ENCODE measurements around the gene ZNF485. TPM values are rescaled to one million over a fixed set of nuclear protein-coding genes. Genes with fewer than 3 reads are reported as not detected.
"Not testable (repeated sequence)": the region's sequence is repeated elsewhere in the genome, so short reads cannot be mapped to it uniquely, and the experiment has no call there.

The ZNF485 gene
- total RNA-seq, 1 experiment from 2014 or later, result 7.3 TPM

DNA sequence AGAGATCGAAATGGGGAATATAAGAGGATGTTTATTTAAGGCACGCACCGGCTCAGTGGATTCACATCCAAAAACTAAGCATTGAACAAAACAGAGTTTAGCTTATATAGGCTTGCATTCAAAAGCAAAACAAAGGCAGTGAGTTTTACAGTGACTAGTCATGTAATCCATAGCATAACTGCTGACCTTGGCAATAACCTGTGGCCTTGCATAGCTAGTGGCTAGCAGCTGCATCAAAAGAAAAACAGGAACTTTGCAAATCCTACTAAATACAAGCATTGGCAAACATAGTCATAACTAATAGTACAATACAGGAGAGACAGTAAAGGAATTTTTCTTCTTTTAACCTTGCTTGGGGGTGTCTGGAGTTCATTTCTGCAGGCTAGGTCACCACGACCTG lies 9.7 kb upstream of the ZNF485 start:
- POLR2A ChIA-PET, result no interaction called here
- no peaks in the 10 kb centered on the region for H3K36me3 Mint-ChIP-seq (ENCODE audit: insufficient read depth, unreplicated experiment)
- no peaks in the 10 kb centered on the region for H3K4me1 Mint-ChIP-seq (ENCODE audit: low read depth, unreplicated experiment)
- Histone ChIP-seq H3K36me3 (ENCODE audit: control insufficient read depth, insufficient read depth, low read length) (no peaks in the 10 kb centered on the region), H3K27me3 (replicated peaks; ENCODE audit: control insufficient read depth, insufficient read depth, low read length) (no peaks in the 10 kb centered on the region), H3K9me3 (peaks cover 19% of the 10 kb centered on the region), H3K4me1 (no peaks in the 10 kb centered on the region), H3K4me3 (ENCODE audit: low read depth, low read length) (no peak overlapping the region)
- H3K4me3 Mint-ChIP-seq (ENCODE audit: unreplicated experiment), result no peak overlapping the region
- H3K27ac Mint-ChIP-seq (ENCODE audit: unreplicated experiment), result no peak overlapping the region
- CTCF ChIA-PET, result no interaction called here
- TF ChIP-seq, protein P1, sequence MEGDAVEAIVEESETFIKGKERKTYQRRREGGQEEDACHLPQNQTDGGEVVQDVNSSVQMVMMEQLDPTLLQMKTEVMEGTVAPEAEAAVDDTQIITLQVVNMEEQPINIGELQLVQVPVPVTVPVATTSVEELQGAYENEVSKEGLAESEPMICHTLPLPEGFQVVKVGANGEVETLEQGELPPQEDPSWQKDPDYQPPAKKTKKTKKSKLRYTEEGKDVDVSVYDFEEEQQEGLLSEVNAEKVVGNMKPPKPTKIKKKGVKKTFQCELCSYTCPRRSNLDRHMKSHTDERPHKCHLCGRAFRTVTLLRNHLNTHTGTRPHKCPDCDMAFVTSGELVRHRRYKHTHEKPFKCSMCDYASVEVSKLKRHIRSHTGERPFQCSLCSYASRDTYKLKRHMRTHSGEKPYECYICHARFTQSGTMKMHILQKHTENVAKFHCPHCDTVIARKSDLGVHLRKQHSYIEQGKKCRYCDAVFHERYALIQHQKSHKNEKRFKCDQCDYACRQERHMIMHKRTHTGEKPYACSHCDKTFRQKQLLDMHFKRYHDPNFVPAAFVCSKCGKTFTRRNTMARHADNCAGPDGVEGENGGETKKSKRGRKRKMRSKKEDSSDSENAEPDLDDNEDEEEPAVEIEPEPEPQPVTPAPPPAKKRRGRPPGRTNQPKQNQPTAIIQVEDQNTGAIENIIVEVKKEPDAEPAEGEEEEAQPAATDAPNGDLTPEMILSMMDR (IDR thresholded peaks at IDR 0.05; ENCODE audit: insufficient read depth in 1 of 2, low read depth in 1 of 2, low read length in 1 of 2, severe bottlenecking in 1 of 2, unreplicated experiment in 1 of 2), result no peak
- no TSS peak for BruUV-seq (replicated peaks)
- intact Hi-C loops (cut with micrococcal nuclease; ENCODE audit: unreplicated experiment), result no loop called here
- DNase-seq, result no peak
- no peaks in the 10 kb centered on the region for H3K27me3 Mint-ChIP-seq (ENCODE audit: insufficient read depth, unreplicated experiment)
- peaks cover 16% of the 10 kb centered on the region for H3K9me3 Mint-ChIP-seq (ENCODE audit: unreplicated experiment)

DNA sequence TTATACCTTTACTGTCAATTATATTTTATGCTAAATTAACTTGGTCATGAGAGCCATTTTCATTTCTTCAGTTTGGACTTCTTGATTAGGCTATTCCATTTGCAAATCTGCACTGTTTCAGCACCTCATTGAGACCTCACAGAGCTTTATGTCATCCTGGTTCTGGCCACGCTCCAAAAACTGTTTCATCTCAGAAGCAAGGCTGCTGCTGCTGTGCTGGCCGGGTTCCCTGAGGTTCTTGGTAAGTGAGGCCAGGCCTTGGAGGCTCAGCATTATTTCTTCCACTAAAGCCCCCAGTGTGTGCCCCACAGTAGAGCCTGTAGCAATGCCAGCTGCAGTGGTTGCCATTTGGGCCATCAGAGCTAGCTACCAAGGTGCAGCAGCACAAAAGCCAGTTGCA lies 7.8 kb upstream of the ZNF485 start:
- ChIA-PET CTCF (no interaction called here), POLR2A (no interaction called here)
- TF ChIP-seq, protein P1 (IDR thresholded peaks at IDR 0.05; ENCODE audit: insufficient read depth in 1 of 2, low read depth in 1 of 2, low read length in 1 of 2, severe bottlenecking in 1 of 2, unreplicated experiment in 1 of 2), result no peak
- intact Hi-C loops (cut with micrococcal nuclease; ENCODE audit: unreplicated experiment), result no loop called here
- peaks cover 22% of the 10 kb centered on the region for H3K9me3 Mint-ChIP-seq (ENCODE audit: unreplicated experiment)
- Histone ChIP-seq H3K27me3 (replicated peaks; ENCODE audit: control insufficient read depth, insufficient read depth, low read length) (no peaks in the 10 kb centered on the region), H3K9me3 (peaks cover 11% of the 10 kb centered on the region; the same call in 1 of the 2 replicates), H3K4me3 (ENCODE audit: low read depth, low read length) (no peak overlapping the region), H3K36me3 (ENCODE audit: control insufficient read depth, insufficient read depth, low read length) (no peaks in the 10 kb centered on the region), H3K4me1 (no peaks in the 10 kb centered on the region)
- no peak overlapping the region for H3K4me3 Mint-ChIP-seq (ENCODE audit: unreplicated experiment)
- no TSS peak for BruUV-seq (replicated peaks)
- H3K27me3 Mint-ChIP-seq (ENCODE audit: insufficient read depth, unreplicated experiment), result peaks cover 4% of the 10 kb centered on the region
- H3K27ac Mint-ChIP-seq (ENCODE audit: unreplicated experiment), result no peak overlapping the region
- peaks cover 4% of the 10 kb centered on the region for H3K36me3 Mint-ChIP-seq (ENCODE audit: insufficient read depth, unreplicated experiment)
- H3K4me1 Mint-ChIP-seq (ENCODE audit: low read depth, unreplicated experiment), result no peaks in the 10 kb centered on the region
- no peak for DNase-seq

- Mint-ChIP-seq H3K27ac (ENCODE audit: unreplicated experiment) (no peak overlapping the region), H3K27me3 (ENCODE audit: insufficient read depth, unreplicated experiment) (peaks cover 7% of the 10 kb centered on the region), H3K4me1 (ENCODE audit: low read depth, unreplicated experiment) (no peaks in the 10 kb centered on the region), H3K9me3 (ENCODE audit: unreplicated experiment) (peaks cover 15% of the 10 kb centered on the region), H3K4me3 (ENCODE audit: unreplicated experiment) (no peak overlapping the region), H3K36me3 (ENCODE audit: insufficient read depth, unreplicated experiment) (peaks cover 4% of the 10 kb centered on the region)
- no peaks in the 10 kb centered on the region for H3K27me3 ChIP-seq (replicated peaks; ENCODE audit: control insufficient read depth, insufficient read depth, low read length)
- intact Hi-C loops (cut with micrococcal nuclease; ENCODE audit: unreplicated experiment), result no loop called here
- BruUV-seq (replicated peaks), result no TSS peak
- ChIA-PET POLR2A (no interaction called here), CTCF (no interaction called here)
- peaks cover 11% of the 10 kb centered on the region; the same call in 1 of the 2 replicates for H3K9me3 ChIP-seq
- no peaks in the 10 kb centered on the region for H3K4me1 ChIP-seq
- TF ChIP-seq, protein P1 (IDR thresholded peaks at IDR 0.05; ENCODE audit: insufficient read depth in 1 of 2, low read depth in 1 of 2, low read length in 1 of 2, severe bottlenecking in 1 of 2, unreplicated experiment in 1 of 2), result no peak
- no peak for DNase-seq
- H3K36me3 ChIP-seq (ENCODE audit: control insufficient read depth, insufficient read depth, low read length), result no peaks in the 10 kb centered on the region
- no peak overlapping the region for H3K4me3 ChIP-seq (ENCODE audit: low read depth, low read length)
These were observed 6.9 kb upstream of the ZNF485 start for GRCh38 chr10:43599333-43599732.

- H3K4me3 Mint-ChIP-seq (ENCODE audit: unreplicated experiment); intact Hi-C loops (cut with micrococcal nuclease; ENCODE audit: unreplicated experiment); H3K36me3 Mint-ChIP-seq (ENCODE audit: insufficient read depth, unreplicated experiment); H3K4me3 ChIP-seq (ENCODE audit: low read depth, low read length); H3K27ac Mint-ChIP-seq (ENCODE audit: unreplicated experiment); CTCF ChIA-PET; BruUV-seq (replicated peaks); POLR2A ChIA-PET; H3K4me1 ChIP-seq; H3K4me1 Mint-ChIP-seq (ENCODE audit: low read depth, unreplicated experiment); H3K36me3 ChIP-seq (ENCODE audit: control insufficient read depth, insufficient read depth, low read length); DNase-seq; H3K27me3 ChIP-seq (replicated peaks; ENCODE audit: control insufficient read depth, insufficient read depth, low read length); H3K27me3 Mint-ChIP-seq (ENCODE audit: insufficient read depth, unreplicated experiment): not testable (repeated sequence)
- peaks cover 11% of the 10 kb centered on the region; the same call in 1 of the 2 replicates for H3K9me3 ChIP-seq
- H3K9me3 Mint-ChIP-seq (ENCODE audit: unreplicated experiment), result peaks cover 22% of the 10 kb centered on the region
These were observed 4.7 kb upstream of the ZNF485 start for GRCh38 chr10:43601576-43601975.
